ENCODE measurements around the gene TACC2. TPM values are rescaled to one million over a fixed set of nuclear protein-coding genes. Genes with fewer than 3 reads are reported as not detected.

Gene TACC2
- total RNA-seq, 1 donor from 2014 or later, result 22.0 TPM

DNA sequence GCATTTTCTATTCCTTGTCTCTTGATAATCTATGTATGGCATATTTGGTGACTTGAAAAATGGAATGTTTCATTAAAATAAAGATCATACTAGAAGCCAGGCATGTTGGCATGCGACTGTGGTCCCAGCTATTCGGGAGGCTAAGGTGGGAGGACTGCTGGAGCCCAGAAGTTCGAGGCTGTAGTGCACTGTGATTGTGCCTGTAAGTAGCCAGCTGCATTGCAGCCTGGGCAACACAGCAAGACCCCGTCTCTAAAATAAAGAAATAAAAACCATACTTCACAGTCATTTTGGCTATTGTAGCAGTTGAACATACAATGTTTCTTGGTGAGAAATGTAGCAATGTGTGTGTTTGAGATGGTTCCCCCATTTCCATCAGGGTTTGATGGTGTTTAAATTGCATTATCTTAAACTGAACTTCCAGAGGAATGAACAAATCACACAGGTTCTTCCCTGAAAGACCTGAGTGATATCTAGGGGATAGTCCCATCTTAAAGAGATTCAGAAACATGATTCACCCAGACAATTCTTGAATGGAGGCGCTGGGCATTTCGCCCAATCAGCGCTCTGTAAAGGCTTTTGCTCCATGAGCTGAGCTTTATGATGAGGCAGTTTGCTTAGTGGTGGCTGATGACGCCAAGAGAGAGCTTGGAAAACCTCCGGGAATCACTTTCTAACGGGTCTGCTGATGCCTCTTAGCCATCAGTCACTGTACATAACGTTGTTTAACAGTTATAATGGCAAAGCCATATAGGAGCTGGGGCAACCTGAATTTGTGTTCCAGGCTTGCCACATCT lies 262.7 kb downstream of the TACC2 start:
- FAIRE-seq, result no peak
- H3K36me3 ChIP-seq (ENCODE audit: insufficient read depth, low read length), result peaks cover 2% of the 10 kb centered on the region
- H3K9me3 ChIP-seq (ENCODE audit: insufficient read depth, low read depth, low read length), result no peaks in the 10 kb centered on the region
- no peaks in the 10 kb centered on the region for H4K20me1 ChIP-seq (ENCODE audit: insufficient read depth, low read length)
- Mint-ChIP-seq H3K27me3 (ENCODE audit: low read depth, unreplicated experiment) (peaks cover 4% of the 10 kb centered on the region), H3K9me3 (ENCODE audit: unreplicated experiment) (no peaks in the 10 kb centered on the region), H3K4me3 (ENCODE audit: unreplicated experiment) (no peak overlapping the region), H3K4me1 (ENCODE audit: low read depth, unreplicated experiment) (no peaks in the 10 kb centered on the region), H3K36me3 (ENCODE audit: low read depth, unreplicated experiment) (peaks cover 6% of the 10 kb centered on the region), H3K27ac (ENCODE audit: unreplicated experiment) (no peak overlapping the region)
- DNase-seq (ENCODE audit: low read depth), result peak; percentile 21
- H3K4me1 ChIP-seq (ENCODE audit: insufficient read depth, low read length), result no peaks in the 10 kb centered on the region
- H3K4me2 ChIP-seq (ENCODE audit: low read length), result no peak overlapping the region
- no peak for TF ChIP-seq EZH2 (IDR thresholded peaks at IDR 0.05; ENCODE audit: insufficient read depth, low read length)
- no peak for TF ChIP-seq CTCF (IDR thresholded peaks at IDR 0.05; ENCODE audit: insufficient read depth, low read depth, low read length)
- no peaks in the 10 kb centered on the region for H3K27me3 ChIP-seq (ENCODE audit: insufficient read depth, low read length)
- no peak overlapping the region for H2AFZ ChIP-seq (ENCODE audit: low read depth, low read length)
- no peak overlapping the region for H3K9ac ChIP-seq (ENCODE audit: low read length)
- H3K27ac ChIP-seq (ENCODE audit: low read depth, low read length), result no peak overlapping the region
- H3K79me2 ChIP-seq (ENCODE audit: insufficient read depth, low read length), result no peaks in the 10 kb centered on the region
- H3K4me3 ChIP-seq (ENCODE audit: insufficient read depth, low read depth, low read length), result no peak overlapping the region

GRCh38 chr10:122252805-122253204 lies 263.8 kb downstream of the TACC2 start:
- Histone ChIP-seq H3K9me3 (ENCODE audit: insufficient read depth, low read depth, low read length) (no peaks in the 10 kb centered on the region), H2AFZ (ENCODE audit: low read depth, low read length) (no peak overlapping the region), H3K9ac (ENCODE audit: low read length) (no peak overlapping the region), H3K4me2 (ENCODE audit: low read length) (no peak overlapping the region), H4K20me1 (ENCODE audit: insufficient read depth, low read length) (no peaks in the 10 kb centered on the region), H3K79me2 (ENCODE audit: insufficient read depth, low read length) (no peaks in the 10 kb centered on the region), H3K4me1 (ENCODE audit: insufficient read depth, low read length) (no peaks in the 10 kb centered on the region), H3K4me3 (ENCODE audit: insufficient read depth, low read depth, low read length) (no peak overlapping the region), H3K36me3 (ENCODE audit: insufficient read depth, low read length) (peaks cover 2% of the 10 kb centered on the region), H3K27ac (ENCODE audit: low read depth, low read length) (no peak overlapping the region), H3K27me3 (ENCODE audit: insufficient read depth, low read length) (no peaks in the 10 kb centered on the region)
- Mint-ChIP-seq H3K27me3 (ENCODE audit: low read depth, unreplicated experiment) (peaks cover 2% of the 10 kb centered on the region), H3K9me3 (ENCODE audit: unreplicated experiment) (no peaks in the 10 kb centered on the region), H3K27ac (ENCODE audit: unreplicated experiment) (no peak overlapping the region), H3K4me3 (ENCODE audit: unreplicated experiment) (no peak overlapping the region), H3K36me3 (ENCODE audit: low read depth, unreplicated experiment) (peaks cover 6% of the 10 kb centered on the region), H3K4me1 (ENCODE audit: low read depth, unreplicated experiment) (no peaks in the 10 kb centered on the region)
- FAIRE-seq, result no peak
- no peak for TF ChIP-seq EZH2 (IDR thresholded peaks at IDR 0.05; ENCODE audit: insufficient read depth, low read length)
- TF ChIP-seq CTCF (IDR thresholded peaks at IDR 0.05; ENCODE audit: insufficient read depth, low read depth, low read length), result no peak
- peak; percentile 20 for DNase-seq (ENCODE audit: low read depth)

DNA sequence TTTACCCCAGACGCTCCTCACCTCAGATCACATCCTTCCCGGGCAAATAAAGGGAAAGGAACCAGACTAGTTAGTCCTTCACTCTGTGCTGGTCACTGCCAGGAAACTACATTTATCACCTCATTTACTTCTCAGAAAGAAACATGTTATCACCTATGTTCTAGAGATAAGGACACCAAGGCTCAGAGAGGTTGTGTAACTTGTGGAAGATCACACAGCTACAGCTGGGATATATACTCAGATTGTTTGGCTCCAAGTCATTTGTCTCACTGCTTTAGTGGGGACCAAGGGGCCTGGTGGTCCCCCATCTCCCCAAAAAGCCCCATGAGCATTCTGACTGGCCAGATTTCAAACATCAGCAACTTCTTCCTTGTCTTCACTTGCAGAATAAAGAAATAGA lies 264.6 kb downstream of the TACC2 start:
- Histone ChIP-seq H3K9ac (ENCODE audit: low read length) (no peak overlapping the region), H3K4me1 (ENCODE audit: insufficient read depth, low read length) (no peaks in the 10 kb centered on the region), H3K36me3 (ENCODE audit: insufficient read depth, low read length) (peaks cover 2% of the 10 kb centered on the region), H3K4me2 (ENCODE audit: low read length) (no peak overlapping the region), H2AFZ (ENCODE audit: low read depth, low read length) (no peak overlapping the region), H3K9me3 (ENCODE audit: insufficient read depth, low read depth, low read length) (no peaks in the 10 kb centered on the region), H4K20me1 (ENCODE audit: insufficient read depth, low read length) (no peaks in the 10 kb centered on the region), H3K79me2 (ENCODE audit: insufficient read depth, low read length) (no peaks in the 10 kb centered on the region), H3K4me3 (ENCODE audit: insufficient read depth, low read depth, low read length) (no peak overlapping the region), H3K27me3 (ENCODE audit: insufficient read depth, low read length) (no peaks in the 10 kb centered on the region), H3K27ac (ENCODE audit: low read depth, low read length) (no peak overlapping the region)
- Mint-ChIP-seq H3K36me3 (ENCODE audit: low read depth, unreplicated experiment) (peaks cover 5% of the 10 kb centered on the region), H3K4me1 (ENCODE audit: low read depth, unreplicated experiment) (peaks cover 4% of the 10 kb centered on the region), H3K27me3 (ENCODE audit: low read depth, unreplicated experiment) (peaks cover 2% of the 10 kb centered on the region), H3K4me3 (ENCODE audit: unreplicated experiment) (no peak overlapping the region), H3K27ac (ENCODE audit: unreplicated experiment) (no peak overlapping the region), H3K9me3 (ENCODE audit: unreplicated experiment) (no peaks in the 10 kb centered on the region)
- DNase-seq (ENCODE audit: low read depth), result no peak
- TF ChIP-seq CTCF (IDR thresholded peaks at IDR 0.05; ENCODE audit: insufficient read depth, low read depth, low read length) (no peak), EZH2 (IDR thresholded peaks at IDR 0.05; ENCODE audit: insufficient read depth, low read length) (no peak)
- no peak for FAIRE-seq

Measured in astrocyte (in vitro differentiated cells and primary cell).